PC-3 (cell line): ENCODE measurements around the gene LEPR. TPM values are rescaled to one million over a fixed set of nuclear protein-coding genes. Genes with fewer than 3 reads are reported as not detected.

ENCODE experiments used
- total RNA-seq: library from RNA; depleted of rRNA; stranded (reverse); fragments of >200 nt; gene quantifications from 2 replicates; pipeline ENCODE4 v1.2.3, GENCODE V29; 2014; rRNA removed

The LEPR gene
- total RNA-seq, 1 experiment from 2014 or later: not detected

Other genes starting within 250 kb of the LEPR start
- gene DNAJC6, start 111.1 kb upstream of the LEPR start, total RNA-seq: 3.0 and 7.3 TPM in 2 replicates
- gene LEPROT, start within 50 bp of the LEPR start, total RNA-seq: 16.9 and 18.4 TPM in 2 replicates